SHP77 treated with DMSO at 0.1 percent for 48 hours (cell line): ENCODE data around the gene GRM7.

Source experiments
- DNase-seq: peaks from one replicate; lab custom pipeline; 2025; lab: John Stamatoyannopoulos, UW

GRM7 gene

DNA sequence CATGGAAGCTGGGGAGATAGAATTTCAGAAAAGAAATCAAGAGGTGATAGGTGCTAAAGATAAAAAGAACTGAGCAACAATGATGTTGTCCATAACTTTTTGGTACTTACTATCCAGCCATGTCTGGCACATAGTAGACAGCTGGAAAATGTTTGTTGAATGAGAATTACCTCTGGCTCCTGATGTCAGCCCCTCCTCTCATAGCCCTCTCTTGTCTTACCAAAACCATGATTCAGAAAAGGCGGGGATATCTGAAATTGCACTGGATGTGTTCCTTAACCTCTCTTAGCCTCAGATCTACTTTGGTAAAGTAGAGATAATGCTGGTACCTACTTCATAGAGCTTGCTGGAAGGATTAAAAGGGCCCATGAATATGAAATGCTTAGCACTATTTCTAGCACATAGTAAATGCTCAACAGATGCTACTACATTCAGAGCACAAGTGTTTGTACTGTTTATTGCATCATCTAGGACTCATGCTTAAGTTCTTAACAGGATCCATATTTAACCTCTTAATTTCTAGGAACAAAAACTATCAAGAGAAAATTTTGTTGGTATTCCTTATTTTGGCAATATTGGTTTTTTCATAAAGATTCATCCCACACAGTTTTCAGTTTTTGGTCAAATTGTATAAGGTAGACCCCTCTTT, 859.9 kb downstream of the GRM7 start:
- DNase-seq, result no peak

GRCh38 chr3:7721869-7722268, 861.0 kb downstream of the GRM7 start:
- DNase-seq, result no peak

- no peak for DNase-seq
Observed at GRCh38 chr3:7728566-7729519, 867.9 kb downstream of the GRM7 start.

GRCh38 chr3:7733933-7734332, 873.0 kb downstream of the GRM7 start:
- no peak for DNase-seq

GRCh38 chr3:7734456-7734855, 873.5 kb downstream of the GRM7 start:
- DNase-seq, result no peak

DNA sequence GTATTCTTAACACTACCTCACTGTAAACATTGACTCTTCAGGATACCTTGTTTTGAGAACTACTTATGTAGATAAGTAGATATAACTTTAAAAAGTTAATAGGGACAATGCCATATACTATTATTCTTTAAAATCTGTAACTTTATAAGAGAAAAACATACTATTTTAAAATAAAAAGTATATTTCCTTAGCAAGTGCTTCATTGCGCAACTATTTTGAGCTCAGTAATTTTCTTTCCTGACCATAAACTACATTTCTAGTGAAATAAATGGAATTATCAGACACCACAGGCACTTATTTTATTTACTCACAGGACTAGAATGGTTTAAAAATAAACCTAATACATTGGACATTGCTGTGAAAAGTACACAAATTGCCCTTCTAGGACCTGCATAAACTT, 876.3 kb downstream of the GRM7 start:
- no peak for DNase-seq

GRCh38 chr3:7739754-7740153, 878.8 kb downstream of the GRM7 start:
- DNase-seq, result no peak

DNA sequence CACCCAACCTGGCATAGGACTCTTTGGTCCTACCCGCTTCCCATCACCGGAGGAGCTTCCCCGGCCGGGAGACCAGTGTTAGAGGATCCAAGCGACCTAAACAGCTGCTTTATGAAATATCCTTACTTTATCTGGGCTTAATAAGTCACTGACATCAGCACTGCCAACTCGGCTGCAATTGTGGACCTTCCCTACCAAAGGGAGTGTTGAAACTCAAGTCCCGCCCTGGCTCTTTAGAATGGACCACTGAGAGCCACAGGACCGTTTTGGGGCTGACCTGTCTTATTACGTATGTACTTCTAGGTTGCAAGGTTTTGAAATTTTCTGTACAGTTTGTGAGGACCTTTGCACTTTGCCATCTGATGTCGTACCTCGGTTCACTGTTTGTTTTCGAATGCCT, 879.5 kb downstream of the GRM7 start:
- no peak for DNase-seq

- DNase-seq, result no peak
Observed at GRCh38 chr3:7744850-7745249, 883.9 kb downstream of the GRM7 start.

DNA sequence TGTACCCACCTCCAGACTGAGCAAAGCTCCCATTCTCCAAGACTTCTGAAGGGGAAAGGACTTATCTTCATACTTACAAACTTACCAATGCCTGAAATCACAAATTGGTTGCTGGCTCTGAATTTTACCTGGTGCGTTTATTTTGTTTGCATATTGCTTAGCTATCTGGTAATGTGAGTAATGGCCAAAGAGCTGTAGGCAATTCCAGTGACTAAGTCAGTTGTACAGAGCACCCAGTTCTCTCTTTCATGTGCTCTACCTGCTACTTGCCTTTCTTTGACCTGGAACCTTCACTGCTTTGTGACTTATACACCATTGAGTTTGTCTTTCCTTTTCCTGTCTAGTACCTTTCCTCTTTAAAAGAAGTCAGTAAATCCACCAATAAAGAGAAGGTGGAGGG, 884.8 kb downstream of the GRM7 start:
- DNase-seq, result no peak

- DNase-seq, result no peak
Observed at GRCh38 chr3:7749931-7750695, 889.2 kb downstream of the GRM7 start.

- DNase-seq, result no peak
Observed at GRCh38 chr3:7752005-7752404, 891.1 kb downstream of the GRM7 start.

DNA sequence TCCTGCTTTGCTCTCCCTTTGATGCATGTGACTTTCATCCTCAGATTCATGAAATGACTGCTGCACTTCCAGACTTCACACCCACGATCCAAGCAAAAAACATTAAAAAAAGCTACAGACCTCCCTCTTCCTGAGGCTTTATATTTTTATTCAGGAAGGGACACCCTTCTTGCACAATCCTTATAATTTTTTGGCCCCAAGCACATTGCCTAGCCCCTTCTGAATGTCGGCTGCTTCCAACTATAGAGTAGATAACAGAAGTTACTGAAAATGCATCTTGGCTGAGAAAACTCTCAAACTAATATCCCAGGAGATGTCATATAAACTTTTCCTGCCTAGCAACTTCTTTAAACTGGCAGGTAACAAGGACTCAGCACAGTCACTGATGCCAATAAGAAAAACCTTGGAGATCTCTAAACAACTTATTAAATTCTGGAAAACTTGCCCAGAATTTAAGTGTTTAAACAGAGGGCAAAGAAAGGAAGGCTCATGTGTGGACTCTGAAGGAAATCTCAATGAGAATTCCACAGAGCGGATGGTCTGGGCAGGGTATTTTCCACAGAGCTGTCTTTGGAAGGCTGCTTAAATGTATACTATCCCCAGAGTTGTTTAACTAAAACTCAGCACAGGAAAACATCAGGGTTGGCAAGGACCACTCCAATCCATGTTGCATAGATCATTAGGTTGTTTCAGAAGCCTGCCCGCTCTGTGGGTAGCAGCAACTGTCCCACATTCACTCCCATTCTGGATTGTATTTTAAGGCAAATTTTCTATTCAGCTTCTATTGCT, 893.9 kb downstream of the GRM7 start:
- DNase-seq, result no peak

GRCh38 chr3:7759630-7760029, 898.7 kb downstream of the GRM7 start:
- DNase-seq, result no peak

DNA sequence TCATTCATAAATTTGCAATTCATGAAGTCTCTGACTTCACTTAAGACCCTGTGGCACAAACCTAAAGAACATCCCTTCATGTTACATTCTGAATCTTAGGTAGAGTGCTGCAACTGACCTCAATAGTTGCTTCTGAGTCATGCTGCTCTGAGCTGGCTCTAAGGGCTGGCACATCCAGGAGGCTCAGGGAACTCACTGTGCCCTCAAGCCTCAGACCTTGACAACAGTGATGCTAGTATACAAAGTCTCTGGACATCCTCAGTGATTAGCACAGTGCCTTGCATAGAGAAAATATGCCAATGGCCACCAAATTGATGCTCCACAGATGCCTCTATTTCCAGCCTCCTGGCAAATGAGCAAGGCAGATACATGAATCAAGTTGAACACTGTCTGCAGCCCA, 899.8 kb downstream of the GRM7 start:
- DNase-seq, result no peak

DNA sequence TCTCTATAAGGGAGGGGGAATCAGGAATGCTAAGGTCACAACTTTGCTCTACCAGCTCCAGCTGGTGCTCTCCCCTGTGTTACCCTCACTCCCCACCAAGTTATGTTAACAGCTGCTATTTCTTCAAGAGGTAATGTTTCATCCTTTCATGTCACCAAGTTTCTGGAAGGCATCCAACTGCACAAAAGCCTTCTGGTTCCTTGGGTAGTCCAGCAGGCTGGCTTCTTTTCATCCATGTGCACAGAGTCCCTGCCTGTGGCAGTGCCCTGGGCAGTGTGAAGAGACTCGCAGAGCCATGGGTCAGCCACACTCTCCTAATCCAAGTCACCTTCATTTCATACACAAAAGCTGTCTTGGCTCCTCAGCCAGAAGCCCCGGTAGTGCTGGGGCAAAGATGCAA, 903.2 kb downstream of the GRM7 start:
- no peak for DNase-seq

DNA sequence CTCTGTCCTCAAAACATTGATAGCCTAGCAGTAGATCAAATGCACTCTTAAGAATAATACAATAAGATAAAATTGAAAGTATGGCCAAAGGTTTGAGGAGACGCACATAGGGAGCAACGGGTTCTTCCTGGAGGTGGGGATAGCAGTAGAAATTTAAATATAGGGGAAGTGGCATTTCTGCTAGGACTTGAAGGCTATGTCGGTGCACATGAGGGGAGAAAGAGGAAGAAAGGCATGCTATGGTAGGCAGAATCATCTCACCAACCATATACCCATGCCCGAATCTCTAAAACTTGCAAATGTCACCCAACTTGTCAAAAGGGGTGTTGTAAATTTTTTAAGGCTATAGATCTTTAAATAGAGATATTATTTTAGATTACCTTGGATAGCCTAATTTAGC, 905.6 kb downstream of the GRM7 start:
- no peak for DNase-seq

DNA sequence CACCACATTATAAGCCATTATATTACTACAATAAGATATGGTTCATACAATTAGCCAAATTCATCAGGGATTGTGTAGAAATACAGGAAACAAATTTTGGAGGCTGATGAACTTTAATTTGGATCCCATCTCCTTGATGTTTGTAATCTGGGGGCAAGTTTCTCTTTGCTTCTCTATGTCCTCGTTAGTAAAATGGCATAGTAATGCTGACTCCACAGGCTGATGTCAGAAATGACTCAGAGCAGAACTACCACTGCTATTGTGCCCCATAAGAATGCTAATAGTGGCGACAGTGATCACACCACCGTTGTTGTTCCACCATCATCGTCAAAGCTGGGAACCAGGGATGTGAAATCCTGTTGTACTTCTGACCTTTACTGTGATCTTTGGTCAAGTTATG, 918.4 kb downstream of the GRM7 start:
- no peak for DNase-seq

GRCh38 chr3:7781395-7781794, 920.5 kb downstream of the GRM7 start:
- no peak for DNase-seq

DNA sequence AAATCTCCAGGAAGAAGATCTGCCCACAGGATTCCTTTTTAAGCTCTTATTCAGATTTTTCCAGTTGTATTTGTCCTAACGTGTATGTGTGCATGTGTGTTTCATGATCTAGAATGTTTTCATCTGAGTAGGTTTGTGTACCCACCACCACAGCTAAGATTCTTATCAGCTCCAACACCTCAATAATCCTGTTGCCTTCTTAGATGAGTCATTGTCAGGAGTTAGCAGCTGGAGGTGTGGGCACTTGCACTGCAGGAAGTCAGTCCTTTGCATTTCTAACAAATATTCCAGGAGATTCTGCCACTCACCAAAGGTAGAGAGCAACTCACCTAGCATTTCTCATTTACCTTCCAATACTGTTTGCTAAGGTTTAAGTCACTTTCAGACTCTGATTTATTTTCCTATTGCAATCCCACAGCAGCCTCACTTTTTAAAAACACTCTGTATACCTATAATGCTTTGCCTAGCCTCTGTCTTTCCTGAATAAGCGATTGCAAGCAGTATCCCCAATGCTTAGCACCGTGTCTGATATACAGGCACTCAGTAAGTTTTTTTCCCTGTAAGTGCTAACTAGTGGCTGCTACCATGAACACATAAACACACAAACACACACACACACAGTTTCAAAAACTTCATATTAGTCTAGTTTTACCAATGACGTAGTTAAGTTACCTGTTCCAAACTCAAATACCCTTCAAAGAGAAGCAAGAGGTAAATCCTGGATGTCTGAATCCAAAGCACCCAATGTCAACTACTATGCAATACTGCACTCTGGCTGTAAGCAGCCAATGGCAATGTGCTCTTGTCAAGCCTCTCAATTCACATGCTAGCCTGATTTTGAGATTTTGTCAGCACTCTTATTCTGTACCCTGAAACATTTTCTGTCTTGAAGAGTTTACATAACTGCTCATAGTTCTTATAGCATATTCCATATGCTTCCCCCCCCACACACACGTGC, 927.2 kb downstream of the GRM7 start:
- no peak for DNase-seq

DNA sequence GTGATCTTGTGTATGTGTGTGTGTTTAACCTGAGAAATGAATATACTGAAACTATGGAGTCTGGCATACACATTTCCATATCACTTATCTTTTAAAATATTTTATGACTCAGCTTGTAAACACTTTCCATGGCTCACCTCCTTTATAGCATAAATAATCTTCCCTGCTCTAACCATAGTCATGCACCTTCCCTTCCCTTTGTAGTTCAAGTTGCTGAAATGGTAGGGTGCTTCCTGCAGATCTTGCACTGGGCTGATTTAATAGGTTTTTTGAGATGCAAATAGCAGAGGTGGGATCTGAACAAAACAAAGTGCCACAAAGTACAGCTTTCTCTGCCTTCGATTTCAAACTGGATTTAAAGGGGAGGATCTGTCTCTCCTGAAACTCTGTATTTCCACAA, 928.0 kb downstream of the GRM7 start:
- DNase-seq, result no peak
